Activated CD8-positive, alpha-beta T cell treated with anti-CD3 and anti-CD28 coated beads, Interleukin-2, amount 10 ng/mL, durations not matched to agents 7 days and 5 days (primary cell): ENCODE measurements around the gene NUP214. TPM values are rescaled to one million over a fixed set of nuclear protein-coding genes. Genes with fewer than 3 reads are reported as not detected.
A peak's percentile ranks its signal among the peaks of the same experiment; 100 is the strongest.

Experiments used
- ATAC-seq: fragments of 150-1000 bp; cut with Tn5 transposase; one replicate; pipeline ENCODE4 v1.10.0; 2021; ENCODE audit warnings: moderate library complexity
- CTCF ChIA-PET: fragments of 350-600 bp; sonication (Branson Sonifier 250); formaldehyde crosslinking; loops from one replicate; lab custom pipeline; 2021; ENCODE audit warnings: antibody characterized with exemption; lab: Charles Lee
- POLR2A ChIA-PET: fragments of 350-600 bp; sonication (Branson Sonifier 250); formaldehyde crosslinking; loops from one replicate; lab custom pipeline; 2021; ENCODE audit warnings: antibody characterized with exemption; lab: Charles Lee
- DNase-seq: peaks from one replicate; pipeline ENCODE4 v3.0.0-alpha.2; 2020
- H3K27ac Mint-ChIP-seq: one replicate; pipeline ENCODE4 v1.8.0; 2021; ENCODE audit warnings: mild to moderate bottlenecking, mixed read lengths
- H3K27me3 Mint-ChIP-seq: one replicate; pipeline ENCODE4 v1.8.0; 2021; ENCODE audit warnings: low read depth, mixed read lengths
- H3K36me3 Mint-ChIP-seq: one replicate; pipeline ENCODE4 v1.8.0; 2021; ENCODE audit warnings: low read depth, mixed read lengths
- H3K4me1 Mint-ChIP-seq: one replicate; pipeline ENCODE4 v1.8.0; 2021; ENCODE audit warnings: low read depth, mixed read lengths
- H3K4me3 Mint-ChIP-seq: one replicate; pipeline ENCODE4 v1.8.0; 2021; ENCODE audit warnings: mild to moderate bottlenecking, mixed read lengths
- H3K9me3 Mint-ChIP-seq: one replicate; pipeline ENCODE4 v1.8.0; 2022; ENCODE audit warnings: mixed read lengths; ENCODE audit not compliant: insufficient read depth
- total RNA-seq, 2 experiments: library from RNA; stranded (reverse); gene quantifications; one replicate each; pipeline ENCODE4 v1.2.3, GENCODE V29; 2021

Gene NUP214
- total RNA-seq, 2 experiments from 2014 or later: 61.3 to 63.5 TPM

DNA sequence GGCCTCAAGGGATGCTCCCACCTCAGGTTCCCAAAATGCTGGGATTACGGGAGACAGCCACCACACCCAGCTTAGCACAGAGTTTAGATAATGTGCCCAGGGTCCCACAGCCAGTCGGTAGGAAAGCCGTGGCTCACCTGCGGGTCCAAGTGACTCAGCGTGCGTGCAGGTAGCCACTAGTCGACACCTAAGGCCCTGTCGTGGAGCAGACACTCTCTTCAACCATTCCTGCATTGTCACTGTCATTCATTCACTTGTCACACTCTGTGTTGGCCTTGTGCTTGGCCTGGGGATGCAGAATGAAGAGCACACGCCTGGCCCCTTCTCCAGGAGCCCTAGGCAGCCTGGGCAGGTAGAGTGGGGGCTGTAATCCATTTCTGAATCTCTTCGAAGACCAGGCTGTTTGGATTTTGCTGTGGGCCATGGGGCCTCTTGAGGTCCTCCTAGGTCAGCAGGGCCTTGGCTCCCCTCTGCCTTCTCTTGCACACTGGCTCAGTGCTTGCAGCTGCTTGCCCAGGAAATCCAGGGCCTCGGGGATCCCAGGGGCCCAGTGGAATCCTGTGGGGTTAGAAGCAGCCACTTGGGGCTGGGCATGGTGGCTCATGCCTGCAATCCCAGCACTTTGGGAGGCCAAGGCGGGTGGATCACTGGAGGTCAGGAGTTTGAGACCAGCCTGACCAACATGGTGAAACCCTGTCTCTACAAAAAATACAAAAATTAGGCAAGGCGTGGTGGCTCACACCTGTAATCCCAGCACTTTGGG is 35.2 kb upstream of the NUP214 start:
- POLR2A ChIA-PET: no interaction called here
- Mint-ChIP-seq H3K27ac (no peak overlapping the region), H3K36me3 (no peaks in the 10 kb centered on the region), H3K4me3 (no peak overlapping the region), H3K9me3 (no peaks in the 10 kb centered on the region), H3K27me3 (peaks cover 14% of the 10 kb centered on the region), H3K4me1 (no peaks in the 10 kb centered on the region)
- no peak for ATAC-seq
- CTCF ChIA-PET: no interaction called here
- DNase-seq: no peak

- H3K36me3 Mint-ChIP-seq: no peaks in the 10 kb centered on the region
- H3K4me1 Mint-ChIP-seq: peaks cover 4% of the 10 kb centered on the region
- H3K27me3 Mint-ChIP-seq: peaks cover 23% of the 10 kb centered on the region
- no peak for ATAC-seq
- CTCF ChIA-PET: no interaction called here
- H3K9me3 Mint-ChIP-seq: no peaks in the 10 kb centered on the region
- DNase-seq: no peak
- no peak overlapping the region for H3K4me3 Mint-ChIP-seq
- H3K27ac Mint-ChIP-seq: no peak overlapping the region
- POLR2A ChIA-PET: no interaction called here
These were observed 33.9 kb upstream of the NUP214 start for GRCh38 chr9:131091352-131091992.

GRCh38 chr9:131092030-131092429 is 33.4 kb upstream of the NUP214 start:
- Mint-ChIP-seq H3K9me3 (no peaks in the 10 kb centered on the region), H3K4me1 (peaks cover 4% of the 10 kb centered on the region), H3K27ac (no peak overlapping the region), H3K27me3 (peaks cover 27% of the 10 kb centered on the region), H3K36me3 (no peaks in the 10 kb centered on the region), H3K4me3 (no peak overlapping the region)
- no peak for ATAC-seq
- CTCF ChIA-PET: no interaction called here
- POLR2A ChIA-PET: no interaction called here
- DNase-seq: no peak

DNA sequence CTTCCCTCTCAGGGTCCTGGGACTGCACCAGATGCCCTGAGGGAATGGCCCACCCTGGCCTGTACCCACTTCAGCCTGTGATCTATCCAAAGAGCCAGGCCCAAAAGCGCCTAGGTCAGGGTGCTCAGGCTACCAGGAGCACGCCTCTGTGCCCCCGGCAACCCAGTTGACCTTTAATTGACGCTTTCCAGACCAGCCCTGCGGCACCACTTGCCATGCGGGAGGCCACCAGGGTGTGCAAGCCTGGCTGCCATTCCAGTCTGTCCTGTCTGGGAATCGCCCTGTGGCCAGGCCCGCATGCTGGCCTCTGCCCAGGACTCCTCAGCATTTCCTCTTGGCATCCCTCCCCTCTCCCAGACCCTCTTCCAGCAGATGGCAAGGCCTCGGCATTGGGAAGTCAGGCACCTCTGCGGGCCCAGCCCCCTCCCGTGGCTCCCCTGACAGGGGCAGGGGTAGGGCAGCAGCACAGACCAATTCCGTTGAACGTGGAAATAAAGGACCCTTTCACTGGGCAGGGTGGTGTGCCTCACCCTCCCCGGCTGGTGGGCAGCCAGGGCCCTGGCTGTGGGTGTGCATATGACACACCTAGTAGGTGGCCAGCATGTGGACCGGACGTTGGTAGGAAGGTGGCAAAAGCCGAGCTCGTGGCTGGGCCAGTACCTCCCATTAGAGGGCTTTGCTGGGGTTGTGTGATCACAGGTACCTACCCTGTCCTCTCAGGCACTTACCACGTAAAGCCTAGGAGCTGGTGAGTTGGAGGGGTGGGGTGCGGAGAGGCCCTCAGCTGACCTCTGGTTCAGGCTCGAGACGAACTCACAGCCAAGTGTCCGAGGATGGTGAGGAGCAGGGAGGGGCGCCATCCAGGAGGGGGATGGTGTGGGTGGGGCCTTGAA is 32.6 kb upstream of the NUP214 start:
- CTCF ChIA-PET: no interaction called here
- POLR2A ChIA-PET: no interaction called here

DNA sequence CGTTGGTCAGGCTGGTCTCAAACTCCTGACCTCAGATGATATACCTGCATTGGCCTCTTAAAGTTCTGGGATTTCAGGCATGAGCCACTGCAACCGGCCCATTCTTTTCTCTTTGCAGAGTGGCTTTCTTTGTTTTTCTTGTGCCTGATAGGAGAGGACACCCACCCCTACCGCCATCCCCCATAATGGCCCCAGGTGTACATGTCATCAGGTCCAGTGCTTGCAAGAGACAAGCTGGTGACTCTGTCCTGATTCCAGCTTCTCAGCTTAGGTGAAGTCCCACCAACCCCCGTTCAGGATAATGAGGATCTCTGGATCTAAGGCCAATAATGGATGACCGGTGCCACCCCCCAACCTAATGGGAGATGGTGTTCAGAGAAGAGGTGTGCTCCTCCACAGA is 31.4 kb upstream of the NUP214 start:
- ChIA-PET POLR2A (interaction anchor here (0.7 kb wide), 1 partner anchor 340 kb away, joined by 3 read pairs; no protein-coding TSS in a partner anchor), CTCF (interaction anchor here (1.9 kb wide), 1 partner anchor 48 kb away, joined by 5 read pairs; no protein-coding TSS in a partner anchor)
- Mint-ChIP-seq H3K27ac (no peak overlapping the region), H3K4me1 (peaks cover 8% of the 10 kb centered on the region), H3K27me3 (peaks cover 36% of the 10 kb centered on the region), H3K9me3 (no peaks in the 10 kb centered on the region), H3K4me3 (no peak overlapping the region), H3K36me3 (no peaks in the 10 kb centered on the region)
- DNase-seq: no peak
- ATAC-seq: no peak

More for the DNA sequence above, 32.6 kb upstream of the NUP214 start:
- Mint-ChIP-seq H3K9me3 (no peaks in the 10 kb centered on the region), H3K36me3 (no peaks in the 10 kb centered on the region), H3K27me3 (peaks cover 33% of the 10 kb centered on the region), H3K4me1 (peaks cover 8% of the 10 kb centered on the region), H3K4me3 (no peak overlapping the region), H3K27ac (no peak overlapping the region)
- DNase-seq: no peak
- ATAC-seq: no peak

DNA sequence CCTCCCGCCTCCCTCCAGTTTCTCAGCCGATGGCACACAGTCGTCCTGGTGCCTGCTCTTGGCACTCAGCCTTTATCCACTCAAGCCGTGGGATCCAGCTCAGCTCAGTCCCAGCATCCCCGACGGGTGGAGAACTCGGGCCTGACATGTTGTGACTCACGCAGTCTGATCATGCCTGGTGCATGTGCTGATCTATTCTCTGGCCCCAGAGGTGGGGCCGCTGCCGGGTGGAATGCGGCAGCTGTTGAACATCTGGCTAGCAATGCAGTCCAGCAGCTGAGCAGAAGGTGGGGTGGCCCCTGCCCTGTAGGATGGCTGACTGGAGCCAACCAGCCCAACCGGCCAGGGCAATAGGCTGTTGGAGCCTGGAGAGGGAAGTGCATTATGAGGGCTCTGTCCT is 30.8 kb upstream of the NUP214 start:
- Mint-ChIP-seq H3K4me1 (peaks cover 8% of the 10 kb centered on the region), H3K27ac (no peak overlapping the region), H3K9me3 (no peaks in the 10 kb centered on the region), H3K27me3 (peaks cover 36% of the 10 kb centered on the region), H3K4me3 (no peak overlapping the region), H3K36me3 (no peaks in the 10 kb centered on the region)
- no peak for ATAC-seq
- POLR2A ChIA-PET: interaction anchor here (0.7 kb wide), 1 partner anchor 340 kb away, joined by 3 read pairs; no protein-coding TSS in a partner anchor
- CTCF ChIA-PET: interaction anchor here (1.9 kb wide), 1 partner anchor 48 kb away, joined by 5 read pairs; no protein-coding TSS in a partner anchor
- no peak for DNase-seq

- DNase-seq (no peak), ATAC-seq (no peak)
- Mint-ChIP-seq H3K4me3 (peak overlapping the region; percentile 59), H3K27ac (no peak overlapping the region), H3K4me1 (peaks cover 8% of the 10 kb centered on the region), H3K9me3 (no peaks in the 10 kb centered on the region), H3K36me3 (no peaks in the 10 kb centered on the region), H3K27me3 (peaks cover 36% of the 10 kb centered on the region)
- ChIA-PET POLR2A (no interaction called here), CTCF (interaction anchor here (1.7 to 1.9 kb wide), 2 partner anchors 49 kb away, joined by 4 to 5 read pairs; no protein-coding TSS in a partner anchor)
These were observed 29.6 kb upstream of the NUP214 start for GRCh38 chr9:131095666-131096268.

DNA sequence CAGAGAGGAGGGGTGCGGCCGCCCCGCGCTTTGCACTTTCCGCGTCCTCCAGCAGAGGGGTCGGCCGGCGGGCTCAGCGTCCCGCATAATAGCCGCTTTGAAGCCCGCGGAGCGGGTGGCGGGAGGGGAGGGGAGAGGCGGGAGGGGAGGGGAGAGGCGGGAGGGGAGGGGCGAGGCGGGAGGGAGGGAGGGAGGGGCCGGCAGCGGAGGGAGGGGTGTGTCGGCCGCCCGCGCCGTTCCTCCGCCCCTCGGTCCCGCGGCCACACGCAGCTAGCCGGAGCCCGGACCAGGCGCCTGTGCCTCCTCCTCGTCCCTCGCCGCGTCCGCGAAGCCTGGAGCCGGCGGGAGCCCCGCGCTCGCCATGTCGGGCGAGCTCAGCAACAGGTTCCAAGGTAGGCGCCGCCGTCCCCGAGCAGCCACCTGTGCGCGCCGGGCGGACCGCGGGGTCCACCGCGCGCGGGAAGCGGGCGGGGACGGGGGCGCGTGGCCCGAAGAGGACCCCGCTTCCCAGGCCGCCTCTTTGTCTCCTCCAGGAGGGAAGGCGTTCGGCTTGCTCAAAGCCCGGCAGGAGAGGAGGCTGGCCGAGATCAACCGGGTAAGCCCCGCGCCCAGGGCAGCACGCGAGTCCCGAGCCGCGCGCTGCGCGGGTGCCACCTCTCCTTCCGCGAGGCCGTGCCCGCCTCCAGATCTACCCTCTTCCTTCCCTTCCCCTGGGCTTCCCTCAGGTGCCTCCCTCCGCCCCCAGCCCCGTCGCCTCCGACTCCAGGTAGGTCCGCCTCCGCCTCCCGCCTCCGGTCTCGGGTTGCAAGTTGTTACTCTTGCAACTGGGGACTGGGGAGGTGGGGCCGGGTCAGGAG is 28.9 kb upstream of the NUP214 start, which contains the start of gene AIF1L:
TSS of gene AIF1L (plus strand) at position 263 of the 857 bp plus-strand sequence. CDS start at position 362, 99 bp downstream.
- Mint-ChIP-seq H3K9me3 (no peaks in the 10 kb centered on the region), H3K4me3 (peak within 1 kb of the TSS; percentile 59), H3K27me3 (peaks cover 36% of the 10 kb centered on the region), H3K4me1 (peaks cover 8% of the 10 kb centered on the region), H3K36me3 (no peaks in the 10 kb centered on the region), H3K27ac (no peak within 1 kb of the TSS)
- ChIA-PET POLR2A (no interaction called here), CTCF (interaction anchor here (1.7 kb wide), 1 partner anchor 50 kb away, joined by 4 read pairs; no protein-coding TSS in a partner anchor)
- DNase-seq (peak; percentile 45), ATAC-seq (peak; percentile 54)

DNA sequence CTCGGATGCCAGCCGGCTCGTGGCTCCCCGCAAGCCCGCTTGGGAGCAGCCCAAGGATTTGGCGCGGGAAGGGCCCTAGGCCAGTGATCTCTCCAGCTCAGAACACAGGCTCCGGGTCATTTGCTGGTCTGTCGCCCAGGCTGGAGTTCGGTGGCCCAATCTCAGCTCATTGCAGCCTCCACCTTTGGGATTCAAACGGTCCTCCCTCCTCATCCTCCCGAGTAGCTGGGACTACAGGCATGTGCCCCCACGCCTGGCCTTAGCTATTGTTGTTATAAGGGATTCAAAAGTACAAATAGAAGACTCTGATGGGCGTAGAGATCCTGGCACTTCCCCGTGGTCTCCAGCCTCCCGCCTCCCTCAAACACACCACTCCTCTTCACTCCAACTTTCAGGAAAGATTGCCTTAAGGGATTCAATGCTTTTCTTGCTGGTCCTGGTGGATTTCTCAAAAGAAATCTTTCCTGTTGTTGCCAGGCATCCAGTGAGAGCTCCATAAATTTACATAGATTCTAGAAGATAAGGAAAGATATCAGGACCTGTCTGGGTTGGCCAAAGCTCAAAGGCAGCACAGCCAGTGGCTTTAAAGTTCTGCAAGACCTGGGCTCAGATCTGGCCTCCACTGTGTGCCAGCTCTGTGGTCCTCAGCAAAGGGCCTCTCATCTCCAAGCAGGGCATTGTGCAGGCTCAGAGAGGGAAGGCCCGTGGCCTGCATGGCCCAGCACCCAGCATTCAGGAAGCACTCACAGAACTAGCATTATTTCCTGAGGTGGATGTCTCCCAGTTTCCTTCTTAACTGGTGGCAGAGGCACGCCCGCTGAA is 28.0 kb upstream of the NUP214 start:
- Mint-ChIP-seq H3K4me1 (peaks cover 8% of the 10 kb centered on the region), H3K9me3 (no peaks in the 10 kb centered on the region), H3K36me3 (no peaks in the 10 kb centered on the region), H3K27ac (no peak overlapping the region), H3K4me3 (peak overlapping the region; percentile 21), H3K27me3 (peaks cover 36% of the 10 kb centered on the region)
- ATAC-seq: no peak
- ChIA-PET CTCF (interaction anchor here (1.7 kb wide), 1 partner anchor 51 kb away, joined by 4 read pairs; no protein-coding TSS in a partner anchor), POLR2A (interaction anchor here (1.1 kb wide), 1 partner anchor 28 kb away, joined by 3 read pairs; the partner anchor contains the start of gene NUP214)
- no peak for DNase-seq

- DNase-seq (no peak), ATAC-seq (no peak)
- ChIA-PET CTCF (no interaction called here), POLR2A (interaction anchor here (1.1 kb wide), 1 partner anchor 27 kb away, joined by 3 read pairs; the partner anchor contains the start of gene NUP214)
- peaks cover 8% of the 10 kb centered on the region for H3K4me1 Mint-ChIP-seq
- no peaks in the 10 kb centered on the region for H3K9me3 Mint-ChIP-seq
- no peaks in the 10 kb centered on the region for H3K36me3 Mint-ChIP-seq
- H3K27ac Mint-ChIP-seq: no peak overlapping the region
- H3K4me3 Mint-ChIP-seq: no peak overlapping the region
- H3K27me3 Mint-ChIP-seq: peaks cover 36% of the 10 kb centered on the region
These were observed 27.5 kb upstream of the NUP214 start for GRCh38 chr9:131097948-131098278.
